H9 (cell line): ENCODE measurements around the gene TOMM70. TPM values are rescaled to one million over a fixed set of nuclear protein-coding genes. Genes with fewer than 3 reads are reported as not detected.

Source experiments
- DNase-seq: peaks from one replicate; pipeline ENCODE4 v3.0.0-alpha.2; 2017
- H2AFZ ChIP-seq: one replicate; pipeline ENCODE4 v1.6.1; 2013; ENCODE audit warnings: mild to moderate bottlenecking, low read length, control low read depth, moderate library complexity
- H2AK5ac ChIP-seq: 2 replicates; pipeline ENCODE4 v1.6.1; 2013; ENCODE audit warnings: low read length, control low read depth, mixed read lengths; ENCODE audit not compliant: insufficient read length
- H2BK120ac ChIP-seq: one replicate; pipeline ENCODE4 v1.6.1; 2013; ENCODE audit warnings: low read depth, mild to moderate bottlenecking, low read length, control low read depth, inconsistent platforms; ENCODE audit not compliant: poor library complexity, severe bottlenecking
- H2BK12ac ChIP-seq: 2 replicates; pipeline ENCODE4 v1.6.1; 2013; ENCODE audit warnings: low read length, control low read depth, mixed read lengths, low read depth; ENCODE audit not compliant: insufficient read length
- H2BK15ac ChIP-seq: 2 replicates; pipeline ENCODE4 v1.6.1; 2013; ENCODE audit warnings: low read depth, low read length, control low read depth
- H2BK20ac ChIP-seq: one replicate; pipeline ENCODE4 v1.6.1; 2013; ENCODE audit warnings: low read depth, mild to moderate bottlenecking, low read length, control low read depth, inconsistent platforms; ENCODE audit not compliant: poor library complexity, severe bottlenecking
- H2BK5ac ChIP-seq: 2 replicates; pipeline ENCODE4 v1.6.1; 2013; ENCODE audit warnings: low read length, control low read depth, mixed read lengths; ENCODE audit not compliant: insufficient read length
- H3K14ac ChIP-seq: 2 replicates; pipeline ENCODE4 v1.6.1; 2013; ENCODE audit warnings: low read length, control low read depth; ENCODE audit not compliant: insufficient read depth
- H3K18ac ChIP-seq: 2 replicates; pipeline ENCODE4 v1.6.1; 2013; ENCODE audit warnings: low read depth, mild to moderate bottlenecking, mixed read lengths, low read length, control low read depth; ENCODE audit not compliant: insufficient read length
- H3K23ac ChIP-seq: 2 replicates; pipeline ENCODE4 v1.6.1; 2013; ENCODE audit warnings: low read length, control low read depth, mixed read lengths, low read depth; ENCODE audit not compliant: insufficient read length
- H3K23me2 ChIP-seq: 2 replicates; pipeline ENCODE4 v1.6.1; 2013; ENCODE audit warnings: low read depth, mild to moderate bottlenecking, mixed read lengths, low read length, control low read depth; ENCODE audit not compliant: insufficient read length, poor library complexity, severe bottlenecking
- H3K27ac ChIP-seq: 2 replicates; pipeline ENCODE4 v1.5.1; 2013; ENCODE audit warnings: low read length, control low read depth, mixed read lengths, low read depth; ENCODE audit not compliant: insufficient read length
- H3K27me3 ChIP-seq: 2 replicates; pipeline ENCODE4 v1.6.1; 2013; ENCODE audit warnings: low read length, control low read depth, inconsistent platforms; ENCODE audit not compliant: insufficient read depth
- H3K4ac ChIP-seq: 2 replicates; pipeline ENCODE4 v1.6.1; 2013; ENCODE audit warnings: low read depth, mild to moderate bottlenecking, control low read depth, inconsistent platforms, low read length, moderate library complexity
- H3K4me1 ChIP-seq: 2 replicates; pipeline ENCODE4 v1.6.1; 2013; ENCODE audit warnings: low read length, control low read depth, inconsistent platforms; ENCODE audit not compliant: insufficient read depth
- H3K4me2 ChIP-seq: 2 replicates; pipeline ENCODE4 v1.6.1; 2013; ENCODE audit warnings: low read length, control low read depth, mixed read lengths; ENCODE audit not compliant: insufficient read length, insufficient read depth
- H3K56ac ChIP-seq: 2 replicates; pipeline ENCODE4 v1.6.1; 2013; ENCODE audit warnings: low read depth, mild to moderate bottlenecking, mixed read lengths, low read length, control low read depth; ENCODE audit not compliant: insufficient read length
- H3K79me1 ChIP-seq: 2 replicates; pipeline ENCODE4 v1.6.1; 2013; ENCODE audit warnings: low read depth, mild to moderate bottlenecking, moderate library complexity, low read length, control low read depth, inconsistent platforms; ENCODE audit not compliant: insufficient read depth, poor library complexity, severe bottlenecking
- H3K79me2 ChIP-seq: 2 replicates; pipeline ENCODE4 v1.6.1; 2013; ENCODE audit warnings: low read length, control low read depth, inconsistent platforms; ENCODE audit not compliant: insufficient read depth
- H3K9ac ChIP-seq: 2 replicates; pipeline ENCODE4 v1.6.1; 2013; ENCODE audit warnings: low read length, control low read depth, mixed read lengths; ENCODE audit not compliant: insufficient read length; ENCODE audit errors: extremely low read depth
- H3K9me3 ChIP-seq: one replicate; pipeline ENCODE4 v1.6.1; 2013; ENCODE audit warnings: low read depth, low read length, inconsistent platforms; ENCODE audit not compliant: control insufficient read depth
- H3T11ph ChIP-seq: one replicate; pipeline ENCODE4 v1.6.1; 2013; ENCODE audit warnings: mild to moderate bottlenecking, low read length, control low read depth, inconsistent platforms
- H4K20me1 ChIP-seq: one replicate; pipeline ENCODE4 v1.6.1; 2013; ENCODE audit not compliant: control insufficient read depth, insufficient read length, insufficient read depth
- H4K5ac ChIP-seq: 2 replicates; pipeline ENCODE4 v1.6.1; 2013; ENCODE audit warnings: low read depth, mild to moderate bottlenecking, mixed read lengths, low read length, control low read depth; ENCODE audit not compliant: insufficient read length
- H4K8ac ChIP-seq: replicated peaks from 2 replicates; pipeline ENCODE4 v1.6.1; 2013; ENCODE audit warnings: low read length, control low read depth, mixed read lengths, low read depth; ENCODE audit not compliant: insufficient read length
- H4K91ac ChIP-seq: 2 replicates; pipeline ENCODE4 v1.6.1; 2013; ENCODE audit warnings: low read depth, mild to moderate bottlenecking, moderate library complexity, mixed read lengths, low read length, control low read depth; ENCODE audit not compliant: insufficient read length
- H3K27ac Mint-ChIP-seq, 3 experiments: 2 replicates in 2 of 3; 3 replicates in 1 of 3; pipeline ENCODE4 v1.8.0; 2020 to 2021; ENCODE audit warnings: mixed read lengths in 3 of 3, mild to moderate bottlenecking in 1 of 3, moderate library complexity in 1 of 3
- H3K27me3 Mint-ChIP-seq: 2 replicates; pipeline ENCODE4 v1.8.0; 2021; ENCODE audit warnings: low read depth, mild to moderate bottlenecking, moderate library complexity, mixed read lengths
- H3K36me3 Mint-ChIP-seq, 3 experiments: 2 replicates in 2 of 3; 3 replicates in 1 of 3; pipeline ENCODE4 v1.8.0; 2020 to 2021; ENCODE audit warnings: low read depth in 3 of 3, mixed read lengths in 3 of 3; ENCODE audit not compliant: insufficient read depth in 1 of 3
- H3K4me1 Mint-ChIP-seq, 2 experiments: 2 replicates each; pipeline ENCODE4 v1.8.0; 2020; ENCODE audit warnings: mixed read lengths in 2 of 2
- H3K4me3 Mint-ChIP-seq, 2 experiments: 2 replicates in 1 of 2; 3 replicates in 1 of 2; pipeline ENCODE4 v1.8.0; 2020 to 2021; ENCODE audit warnings: mild to moderate bottlenecking in 2 of 2, mixed read lengths in 2 of 2, moderate library complexity in 1 of 2
- H3K9me3 Mint-ChIP-seq, 2 experiments: 2 replicates in 1 of 2; 3 replicates in 1 of 2; pipeline ENCODE4 v1.8.0; 2020; ENCODE audit warnings: mild to moderate bottlenecking in 2 of 2, mixed read lengths in 2 of 2, moderate library complexity in 1 of 2
- WGBS: extraction: QIAGEN DNeasy Blood & Tissue Kit; methylation state at CpG from one replicate; pipeline ENCODE4 v1.1.7; 2013; ENCODE audit warnings: missing lambda C conversion rate, low lambda C conversion rate, mixed read lengths; ENCODE audit not compliant: insufficient read length; ENCODE audit errors: extremely low coverage; 5-methylcytosine and 5-hydroxymethylcytosine counted together
- total RNA-seq: library from RNA; stranded (reverse); gene quantifications from 2 replicates; pipeline ENCODE4 v1.2.1, GENCODE V29; 2021
- TF ChIP-seq, protein P1 (sequence below): fragments of 200-600 bp; sonication (generic); conservative IDR thresholded peaks from 3 replicates; pipeline ENCODE4 v1.8.0; 2021; ENCODE audit warnings: antibody characterized with exemption, mild to moderate bottlenecking

TOMM70 gene
- total RNA-seq, 1 experiment from 2014 or later = 53.0 TPM

DNA sequence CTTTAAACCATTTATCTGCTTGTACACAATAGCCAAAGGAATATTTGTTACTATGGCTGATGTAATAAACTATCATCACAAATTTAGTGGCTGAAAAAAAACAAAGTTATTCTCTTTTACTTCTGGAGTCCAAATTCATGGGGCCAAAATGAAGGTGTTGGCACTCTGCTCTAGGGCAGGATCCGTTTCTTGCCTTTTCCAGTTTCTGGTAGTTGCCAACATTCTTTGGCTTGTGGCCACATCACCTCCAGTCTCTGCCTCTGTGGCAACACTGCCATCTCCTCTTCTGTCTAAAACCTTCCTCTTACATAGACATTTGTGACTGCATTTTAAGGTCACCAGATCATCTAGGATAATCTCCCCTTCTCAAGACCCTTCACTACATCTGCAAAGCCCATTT lies 39.0 kb downstream of the TOMM70 start:
- H2BK120ac ChIP-seq = no peak overlapping the region
- H3K4me3 Mint-ChIP-seq = no peak overlapping the region

More for the DNA sequence above, 39.0 kb downstream of the TOMM70 start:
- no peaks in the 10 kb centered on the region for H4K20me1 ChIP-seq
- H3K4me1 ChIP-seq = no peaks in the 10 kb centered on the region
- H3K9ac ChIP-seq = no peak overlapping the region
- no peaks in the 10 kb centered on the region for H3K79me1 ChIP-seq
- no peak overlapping the region for H4K8ac ChIP-seq
- H3K18ac ChIP-seq = no peak overlapping the region
- H2BK12ac ChIP-seq = no peak overlapping the region
- Mint-ChIP-seq H3K4me1 (no peaks in the 10 kb centered on the region), H3K27me3 (no peaks in the 10 kb centered on the region), H3K27ac (no peak overlapping the region), H3K9me3 (peaks cover 0 to 3% of the 10 kb centered on the region in 2 experiments; a peak in 1 of 5 replicates), H3K36me3 (peaks cover 17 to 49% (median 49%) of the 10 kb centered on the region in 3 experiments; a peak in 6 of 7 replicates)
- no peak overlapping the region for H3T11ph ChIP-seq
- H3K4ac ChIP-seq = no peak overlapping the region
- DNase-seq = no peak
- H4K91ac ChIP-seq = no peak overlapping the region
- WGBS = no CpG with 5 or more reads among the region's 1 CpG
- H3K79me2 ChIP-seq = no peaks in the 10 kb centered on the region
- no peaks in the 10 kb centered on the region for H3K27me3 ChIP-seq
- H2BK20ac ChIP-seq = no peak overlapping the region
- H3K27ac ChIP-seq = no peak overlapping the region
- H3K56ac ChIP-seq = no peak overlapping the region
- H2BK5ac ChIP-seq = no peak overlapping the region
- no peak overlapping the region for H3K23ac ChIP-seq
- H2AK5ac ChIP-seq = no peak overlapping the region
- no peaks in the 10 kb centered on the region for H3K9me3 ChIP-seq
- H4K5ac ChIP-seq = no peak overlapping the region
- no peaks in the 10 kb centered on the region for H3K23me2 ChIP-seq
- no peak overlapping the region for H2AFZ ChIP-seq
- no peak overlapping the region for H3K4me2 ChIP-seq
- H2BK15ac ChIP-seq = no peak overlapping the region
- H3K14ac ChIP-seq = no peak overlapping the region
- TF ChIP-seq, protein P1, sequence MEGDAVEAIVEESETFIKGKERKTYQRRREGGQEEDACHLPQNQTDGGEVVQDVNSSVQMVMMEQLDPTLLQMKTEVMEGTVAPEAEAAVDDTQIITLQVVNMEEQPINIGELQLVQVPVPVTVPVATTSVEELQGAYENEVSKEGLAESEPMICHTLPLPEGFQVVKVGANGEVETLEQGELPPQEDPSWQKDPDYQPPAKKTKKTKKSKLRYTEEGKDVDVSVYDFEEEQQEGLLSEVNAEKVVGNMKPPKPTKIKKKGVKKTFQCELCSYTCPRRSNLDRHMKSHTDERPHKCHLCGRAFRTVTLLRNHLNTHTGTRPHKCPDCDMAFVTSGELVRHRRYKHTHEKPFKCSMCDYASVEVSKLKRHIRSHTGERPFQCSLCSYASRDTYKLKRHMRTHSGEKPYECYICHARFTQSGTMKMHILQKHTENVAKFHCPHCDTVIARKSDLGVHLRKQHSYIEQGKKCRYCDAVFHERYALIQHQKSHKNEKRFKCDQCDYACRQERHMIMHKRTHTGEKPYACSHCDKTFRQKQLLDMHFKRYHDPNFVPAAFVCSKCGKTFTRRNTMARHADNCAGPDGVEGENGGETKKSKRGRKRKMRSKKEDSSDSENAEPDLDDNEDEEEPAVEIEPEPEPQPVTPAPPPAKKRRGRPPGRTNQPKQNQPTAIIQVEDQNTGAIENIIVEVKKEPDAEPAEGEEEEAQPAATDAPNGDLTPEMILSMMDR = no peak
